HUES6 (cell line): ENCODE measurements around the gene PPIF.

Experiments
- H3K27ac ChIP-seq: 2 replicates; pipeline ENCODE4 v1.7.0; 2013; ENCODE audit warnings: low read depth, mild to moderate bottlenecking, low read length, inconsistent platforms
- H3K27me3 ChIP-seq: 2 replicates; pipeline ENCODE4 v1.6.1; 2013; ENCODE audit warnings: low read length; ENCODE audit not compliant: control insufficient read depth, insufficient read depth
- H3K36me3 ChIP-seq: 2 replicates; pipeline ENCODE4 v1.6.1; 2013; ENCODE audit warnings: low read length; ENCODE audit not compliant: control insufficient read depth, insufficient read depth
- H3K4me1 ChIP-seq: 2 replicates; pipeline ENCODE4 v1.6.1; 2013; ENCODE audit warnings: low read length; ENCODE audit not compliant: control insufficient read depth, insufficient read depth
- H3K4me3 ChIP-seq: 2 replicates; pipeline ENCODE4 v1.5.1; 2013; ENCODE audit warnings: low read depth, low read length
- H3K9ac ChIP-seq: one replicate; pipeline ENCODE4 v1.6.1; 2013; ENCODE audit warnings: mild to moderate bottlenecking, low read length
- H3K9me3 ChIP-seq: 2 replicates; pipeline ENCODE4 v1.6.1; 2013; ENCODE audit warnings: low read depth, low read length; ENCODE audit not compliant: control insufficient read depth, insufficient read depth

Gene PPIF

GRCh38 chr10:79314761-79315601 is 32.3 kb upstream of the PPIF start:
- peaks cover 46% of the 10 kb centered on the region for H3K36me3 ChIP-seq
- H3K4me1 ChIP-seq: peaks cover 22% of the 10 kb centered on the region
- no peak overlapping the region for H3K27ac ChIP-seq
- H3K27me3 ChIP-seq: no peaks in the 10 kb centered on the region
- H3K9ac ChIP-seq: no peak overlapping the region
- H3K4me3 ChIP-seq: no peak overlapping the region
- H3K9me3 ChIP-seq: peaks cover 2% of the 10 kb centered on the region; the same call in 1 of the 2 replicates

- no peaks in the 10 kb centered on the region for H3K27me3 ChIP-seq
- H3K9me3 ChIP-seq: peaks cover 2% of the 10 kb centered on the region; the same call in 1 of the 2 replicates
- H3K36me3 ChIP-seq: peaks cover 41% of the 10 kb centered on the region
- H3K27ac ChIP-seq: no peak overlapping the region
- H3K4me3 ChIP-seq: no peak overlapping the region
- H3K9ac ChIP-seq: no peak overlapping the region
- peaks cover 22% of the 10 kb centered on the region for H3K4me1 ChIP-seq
These were observed 31.7 kb upstream of the PPIF start for GRCh38 chr10:79315602-79315920.

- Histone ChIP-seq H3K36me3 (peaks cover 30% of the 10 kb centered on the region), H3K4me1 (peaks cover 22% of the 10 kb centered on the region), H3K27ac (no peak overlapping the region), H3K4me3 (no peak overlapping the region), H3K27me3 (no peaks in the 10 kb centered on the region), H3K9me3 (peaks cover 2% of the 10 kb centered on the region; the same call in 1 of the 2 replicates), H3K9ac (no peak overlapping the region)
These were observed 30.4 kb upstream of the PPIF start for GRCh38 chr10:79316671-79317431.

GRCh38 chr10:79318369-79318768 is 28.9 kb upstream of the PPIF start:
- Histone ChIP-seq H3K27ac (no peak overlapping the region), H3K27me3 (no peaks in the 10 kb centered on the region), H3K4me1 (peaks cover 22% of the 10 kb centered on the region), H3K4me3 (no peak overlapping the region), H3K9me3 (peaks cover 2% of the 10 kb centered on the region; the same call in 1 of the 2 replicates), H3K9ac (no peak overlapping the region), H3K36me3 (peaks cover 16% of the 10 kb centered on the region)

GRCh38 chr10:79319115-79319771 is 28.0 kb upstream of the PPIF start:
- Histone ChIP-seq H3K36me3 (peaks cover 8% of the 10 kb centered on the region; the same call in 1 of the 2 replicates), H3K4me1 (peaks cover 22% of the 10 kb centered on the region), H3K27me3 (no peaks in the 10 kb centered on the region), H3K27ac (no peak overlapping the region), H3K9me3 (peaks cover 2% of the 10 kb centered on the region; the same call in 1 of the 2 replicates), H3K9ac (no peak overlapping the region), H3K4me3 (no peak overlapping the region)

- Histone ChIP-seq H3K9ac (no peak overlapping the region), H3K4me3 (no peak overlapping the region), H3K4me1 (peaks cover 22% of the 10 kb centered on the region), H3K36me3 (peaks cover 5% of the 10 kb centered on the region; the same call in 1 of the 2 replicates), H3K27ac (no peak overlapping the region), H3K9me3 (peaks cover 2% of the 10 kb centered on the region; the same call in 1 of the 2 replicates), H3K27me3 (no peaks in the 10 kb centered on the region)
These were observed 27.0 kb upstream of the PPIF start for GRCh38 chr10:79320316-79320715.

- H3K9me3 ChIP-seq: peaks cover 2% of the 10 kb centered on the region; the same call in 1 of the 2 replicates
- H3K4me1 ChIP-seq: peaks cover 22% of the 10 kb centered on the region
- no peaks in the 10 kb centered on the region for H3K27me3 ChIP-seq
- no peak overlapping the region for H3K27ac ChIP-seq
- no peaks in the 10 kb centered on the region; the same call in 1 of the 2 replicates for H3K36me3 ChIP-seq
- no peak overlapping the region for H3K9ac ChIP-seq
- no peak overlapping the region for H3K4me3 ChIP-seq
These were observed 26.3 kb upstream of the PPIF start for GRCh38 chr10:79320820-79321493.

- H3K27ac ChIP-seq: no peak overlapping the region
These were observed 25.8 kb upstream of the PPIF start for GRCh38 chr10:79321494-79321882.

GRCh38 chr10:79321951-79322350 is 25.3 kb upstream of the PPIF start:
- H3K9ac ChIP-seq: no peak overlapping the region
- peaks cover 18% of the 10 kb centered on the region for H3K4me1 ChIP-seq
- peaks cover 2% of the 10 kb centered on the region; the same call in 1 of the 2 replicates for H3K9me3 ChIP-seq
- H3K27ac ChIP-seq: no peak overlapping the region
- H3K27me3 ChIP-seq: no peaks in the 10 kb centered on the region
- no peaks in the 10 kb centered on the region for H3K36me3 ChIP-seq
- no peak overlapping the region for H3K4me3 ChIP-seq

More at GRCh38 chr10:79321494-79321882, 25.8 kb upstream of the PPIF start:
- Histone ChIP-seq H3K27me3 (no peaks in the 10 kb centered on the region), H3K9me3 (peaks cover 2% of the 10 kb centered on the region; the same call in 1 of the 2 replicates), H3K9ac (no peak overlapping the region), H3K36me3 (no peaks in the 10 kb centered on the region), H3K4me3 (no peak overlapping the region), H3K4me1 (peaks cover 22% of the 10 kb centered on the region)
